GM11168 (cell line): ENCODE measurements around the gene STOM.

Source experiments
- in situ Hi-C: fragments of 300-500 bp; cut with MboI; formaldehyde crosslinking; loops from one replicate; pipeline ENCODE4 v1.12.0; 2022; ENCODE audit warnings: low sequenced_read_pairs; ENCODE audit not compliant: unreplicated experiment

STOM gene

DNA sequence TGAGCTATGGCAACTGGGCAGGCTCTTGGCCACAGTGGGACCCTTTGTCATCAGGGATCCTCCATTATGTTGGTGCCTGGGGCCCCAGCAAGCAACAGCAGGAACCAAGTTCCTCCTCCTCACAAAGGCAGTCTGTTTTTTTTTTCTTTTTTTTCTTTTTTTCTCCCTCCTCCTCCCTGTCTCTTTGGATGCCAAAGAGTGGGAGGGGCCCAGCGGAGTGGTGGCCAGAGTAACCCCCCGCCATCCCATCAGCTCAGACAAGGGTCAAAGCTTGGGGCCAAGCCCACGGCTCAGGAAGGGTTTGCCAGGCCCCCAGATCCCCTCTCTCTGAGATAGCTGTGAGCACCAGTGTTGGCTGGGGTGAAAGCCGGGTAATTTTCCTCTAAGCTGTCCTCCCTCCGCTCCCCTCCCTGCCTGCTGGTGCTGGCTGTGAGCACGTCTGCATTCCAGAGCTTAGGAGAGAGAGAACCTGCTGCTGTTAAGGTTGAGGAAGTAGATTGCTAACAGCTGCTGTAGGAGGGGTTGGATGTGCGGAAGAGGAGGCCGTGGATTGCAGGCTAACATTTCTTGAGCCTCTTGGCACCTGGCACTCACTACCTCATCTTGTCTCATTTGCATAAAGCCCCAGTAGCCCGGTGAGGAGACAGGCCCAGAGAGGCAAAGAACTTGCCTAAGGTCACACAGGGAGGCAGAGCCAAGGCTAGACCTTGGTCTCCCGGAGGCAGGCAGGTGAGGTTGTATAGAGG, 80.9 kb downstream of the STOM start:
- in situ Hi-C loops: no loop called here
